ENCODE results near the gene DCDC1.

The DCDC1 gene

DNA sequence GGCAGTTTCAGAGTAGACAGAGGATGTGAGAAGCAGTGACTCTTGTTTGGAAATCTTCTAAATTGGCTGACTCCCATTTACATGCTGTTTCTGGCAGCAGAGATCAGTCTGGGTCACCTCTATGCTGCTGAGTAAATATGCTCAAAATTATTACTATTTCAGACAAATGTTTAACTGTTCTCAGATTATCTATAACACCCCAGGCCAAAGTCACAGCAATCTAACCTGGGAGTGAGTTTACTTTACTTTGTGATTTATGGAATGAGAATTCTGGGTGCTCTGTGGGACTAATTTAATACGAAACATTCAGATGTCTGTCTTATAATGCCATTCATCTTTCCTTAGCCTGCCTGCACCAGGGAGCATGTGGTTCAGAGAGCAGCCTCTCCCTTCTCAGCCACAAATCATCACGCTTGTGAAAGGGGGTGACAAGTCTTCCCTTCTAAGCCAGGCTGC, 500.9 kb downstream of the DCDC1 start:
- no peak overlapping the region for H2AFZ ChIP-seq (ENCODE audit: low read depth, low read length)
- no peak overlapping the region for H3K4me2 ChIP-seq (ENCODE audit: low read length)
- H3K4me1 ChIP-seq (ENCODE audit: low read length) = no peaks in the 10 kb centered on the region
- no peak overlapping the region for H3K4me3 ChIP-seq (ENCODE audit: low read length)
- no peaks in the 10 kb centered on the region for H3K36me3 ChIP-seq (replicated peaks; ENCODE audit: low read depth, low read length)
- H3K79me2 ChIP-seq (ENCODE audit: low read length) = no peaks in the 10 kb centered on the region
- no peak overlapping the region for H3K27ac ChIP-seq (ENCODE audit: low read length)
- H4K20me1 ChIP-seq (ENCODE audit: insufficient read depth, low read length) = no peaks in the 10 kb centered on the region
- no peak for TF ChIP-seq EZH2phosphoT487 (IDR thresholded peaks at IDR 0.05; ENCODE audit: low read depth)
- TF ChIP-seq CTCF (IDR thresholded peaks at IDR 0.05; ENCODE audit: low read depth, low read length) = no peak
- no peaks in the 10 kb centered on the region for H3K27me3 ChIP-seq (ENCODE audit: low read depth, low read length)
- H3K9me3 ChIP-seq (ENCODE audit: insufficient read depth, low read length) = no peaks in the 10 kb centered on the region
- H3K9ac ChIP-seq (ENCODE audit: low read length) = no peak overlapping the region

DNA sequence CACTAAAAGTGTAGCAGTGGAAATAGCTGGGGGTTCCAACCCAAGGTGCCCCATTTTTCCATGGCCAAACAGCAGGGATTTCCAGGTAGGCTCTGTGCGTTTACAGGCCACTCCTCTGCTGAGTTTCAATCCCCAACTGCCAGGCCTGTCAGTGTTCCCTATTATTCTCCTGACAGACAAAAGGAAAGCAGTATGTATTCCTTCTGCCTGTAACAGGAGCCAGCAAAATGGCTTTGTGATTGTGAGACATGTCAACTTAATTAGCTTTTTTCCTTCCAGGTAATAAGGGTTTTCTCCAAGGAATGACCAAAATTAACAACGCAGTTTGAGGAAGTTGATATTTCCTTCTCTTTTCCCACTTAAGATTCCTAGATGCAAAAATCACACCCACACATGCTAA, 506.3 kb downstream of the DCDC1 start:
- no peaks in the 10 kb centered on the region for H3K36me3 ChIP-seq (replicated peaks; ENCODE audit: low read depth, low read length)
- no peaks in the 10 kb centered on the region for H4K20me1 ChIP-seq (ENCODE audit: insufficient read depth, low read length)
- no peaks in the 10 kb centered on the region for H3K79me2 ChIP-seq (ENCODE audit: low read length)
- no peak overlapping the region for H2AFZ ChIP-seq (ENCODE audit: low read depth, low read length)
- H3K4me2 ChIP-seq (ENCODE audit: low read length) = no peak overlapping the region
- TF ChIP-seq CTCF (IDR thresholded peaks at IDR 0.05; ENCODE audit: low read depth, low read length) (no peak), EZH2phosphoT487 (IDR thresholded peaks at IDR 0.05; ENCODE audit: low read depth) (no peak)
- H3K9me3 ChIP-seq (ENCODE audit: insufficient read depth, low read length) = no peaks in the 10 kb centered on the region
- H3K27ac ChIP-seq (ENCODE audit: low read length) = no peak overlapping the region
- no peak overlapping the region for H3K9ac ChIP-seq (ENCODE audit: low read length)
- H3K4me1 ChIP-seq (ENCODE audit: low read length) = no peaks in the 10 kb centered on the region
- no peaks in the 10 kb centered on the region for H3K27me3 ChIP-seq (ENCODE audit: low read depth, low read length)
- no peak overlapping the region for H3K4me3 ChIP-seq (ENCODE audit: low read length)

GRCh38 chr11:30861531-30861930, 508.0 kb downstream of the DCDC1 start:
- Histone ChIP-seq H2AFZ (ENCODE audit: low read depth, low read length) (no peak overlapping the region), H3K4me2 (ENCODE audit: low read length) (no peak overlapping the region), H3K4me3 (ENCODE audit: low read length) (no peak overlapping the region), H3K79me2 (ENCODE audit: low read length) (no peaks in the 10 kb centered on the region), H3K9me3 (ENCODE audit: insufficient read depth, low read length) (no peaks in the 10 kb centered on the region), H3K27me3 (ENCODE audit: low read depth, low read length) (peaks cover 6% of the 10 kb centered on the region; the same call in 1 of the 2 replicates), H3K9ac (ENCODE audit: low read length) (no peak overlapping the region), H3K4me1 (ENCODE audit: low read length) (no peaks in the 10 kb centered on the region), H4K20me1 (ENCODE audit: insufficient read depth, low read length) (no peaks in the 10 kb centered on the region), H3K36me3 (replicated peaks; ENCODE audit: low read depth, low read length) (no peaks in the 10 kb centered on the region), H3K27ac (ENCODE audit: low read length) (no peak overlapping the region)
- TF ChIP-seq CTCF (IDR thresholded peaks at IDR 0.05; ENCODE audit: low read depth, low read length) = no peak
- no peak for TF ChIP-seq EZH2phosphoT487 (IDR thresholded peaks at IDR 0.05; ENCODE audit: low read depth)

DNA sequence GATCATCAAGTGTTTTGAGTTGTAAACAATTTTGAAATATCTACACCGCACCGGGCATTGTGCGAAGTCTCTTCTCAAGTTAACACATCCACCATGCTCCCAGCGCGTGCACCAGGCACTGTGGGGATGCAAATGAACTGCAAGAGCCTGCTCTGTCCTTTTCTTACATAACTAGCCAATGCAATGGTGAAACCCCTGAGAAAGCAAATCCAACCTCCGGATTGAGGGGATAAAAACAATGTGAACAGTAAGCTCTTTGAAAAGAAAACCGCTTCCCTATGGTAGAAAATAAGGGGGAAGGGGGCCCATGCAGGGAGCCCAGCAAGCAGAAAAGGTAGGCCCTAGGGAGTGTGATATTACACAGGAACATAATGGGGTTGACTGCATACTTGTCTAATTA, 508.5 kb downstream of the DCDC1 start:
- H3K36me3 ChIP-seq (replicated peaks; ENCODE audit: low read depth, low read length) = no peaks in the 10 kb centered on the region
- no peak overlapping the region for H3K9ac ChIP-seq (ENCODE audit: low read length)
- no peaks in the 10 kb centered on the region for H4K20me1 ChIP-seq (ENCODE audit: insufficient read depth, low read length)
- no peak overlapping the region for H3K27ac ChIP-seq (ENCODE audit: low read length)
- no peak overlapping the region for H3K4me3 ChIP-seq (ENCODE audit: low read length)
- TF ChIP-seq CTCF (IDR thresholded peaks at IDR 0.05; ENCODE audit: low read depth, low read length) (no peak), EZH2phosphoT487 (IDR thresholded peaks at IDR 0.05; ENCODE audit: low read depth) (no peak)
- peaks cover 6% of the 10 kb centered on the region; the same call in 1 of the 2 replicates for H3K27me3 ChIP-seq (ENCODE audit: low read depth, low read length)
- no peaks in the 10 kb centered on the region for H3K4me1 ChIP-seq (ENCODE audit: low read length)
- no peak overlapping the region for H3K4me2 ChIP-seq (ENCODE audit: low read length)
- no peak overlapping the region for H2AFZ ChIP-seq (ENCODE audit: low read depth, low read length)
- H3K9me3 ChIP-seq (ENCODE audit: insufficient read depth, low read length) = no peaks in the 10 kb centered on the region
- H3K79me2 ChIP-seq (ENCODE audit: low read length) = no peaks in the 10 kb centered on the region
